ENCODE results near the gene RCN1. TPM values are rescaled to one million over a fixed set of nuclear protein-coding genes. Genes with fewer than 3 reads are reported as not detected.

RCN1 gene
- total RNA-seq, 1 experiment from 2014 or later, result 99.8 TPM

DNA sequence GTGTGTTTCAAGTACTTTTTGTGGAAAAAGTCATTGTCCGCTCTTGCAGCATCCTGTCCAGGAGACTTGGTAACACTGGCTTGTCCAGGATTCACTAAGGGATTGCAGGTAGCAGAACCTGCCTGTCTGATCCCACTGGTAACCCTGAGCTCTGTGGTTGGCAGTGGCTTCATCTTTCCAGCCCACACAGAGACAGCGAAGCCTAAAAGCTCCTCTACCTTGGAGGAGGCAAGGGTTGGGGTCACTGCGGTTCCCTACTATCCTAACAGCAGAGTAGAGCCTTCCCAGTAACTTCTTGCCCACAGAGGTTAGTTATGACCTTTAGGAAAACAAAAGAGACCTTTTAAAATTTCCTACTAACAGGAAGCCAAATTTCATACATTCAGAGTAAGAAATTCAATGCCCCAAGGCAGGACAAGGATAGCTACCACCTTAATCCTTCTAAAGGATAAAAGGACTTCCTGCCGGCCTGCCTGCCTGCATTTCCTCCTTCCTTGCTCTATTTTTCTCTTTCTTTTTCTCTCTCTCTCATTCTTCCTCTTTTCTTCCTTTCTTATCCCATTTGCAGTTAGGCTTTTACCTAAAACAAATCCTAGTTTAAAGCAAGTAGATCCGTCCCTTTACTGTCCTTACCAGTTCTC, 8.4 kb upstream of the RCN1 start:
- Histone ChIP-seq H3K27me3 (ENCODE audit: insufficient read depth, low read length) (no peaks in the 10 kb centered on the region), H3K9me2 (ENCODE audit: insufficient read depth) (no peaks in the 10 kb centered on the region), H3K36me3 (ENCODE audit: control insufficient read depth in 1 of 2, insufficient read depth in 2 of 2, low read length in 2 of 2) (no peaks in the 10 kb centered on the region), H3K9me3 (ENCODE audit: control insufficient read depth in 1 of 2, insufficient read depth in 1 of 2, low read depth in 1 of 2, low read length in 2 of 2) (no peaks in the 10 kb centered on the region), H3K4me2 (ENCODE audit: low read length) (no peak overlapping the region), H3K4me3 (replicated peaks in 1 of 2; ENCODE audit: low read depth in 1 of 2, low read length in 2 of 2) (no peak overlapping the region), H4K20me1 (ENCODE audit: insufficient read depth) (no peaks in the 10 kb centered on the region), H3K79me2 (ENCODE audit: insufficient read depth, low read length) (no peaks in the 10 kb centered on the region), H3K4me1 (ENCODE audit: control insufficient read depth in 1 of 2, insufficient read depth in 2 of 2, low read length in 2 of 2) (peaks cover 1 to 8% of the 10 kb centered on the region in 2 experiments), H3K27ac (ENCODE audit: low read depth, low read length) (no peak overlapping the region), H3K9ac (ENCODE audit: low read length) (no peak overlapping the region), H2AFZ (ENCODE audit: low read depth, low read length, poor library complexity, severe bottlenecking) (no peak overlapping the region)
- TF ChIP-seq ZNF274 (IDR thresholded peaks at IDR 0.05; ENCODE audit: low read depth, low read length) (no peak), FOSL1 (IDR thresholded peaks at IDR 0.05; ENCODE audit: low read depth) (no peak), CBX3 (IDR thresholded peaks at IDR 0.05; ENCODE audit: low read depth) (no peak), SP1 (IDR thresholded peaks at IDR 0.05; ENCODE audit: low read depth) (no peak), SIN3A (IDR thresholded peaks at IDR 0.05; ENCODE audit: low read depth) (no peak), EGR1 (IDR thresholded peaks at IDR 0.05; ENCODE audit: low read depth) (no peak), RAD21 (IDR thresholded peaks at IDR 0.05; ENCODE audit: low read depth) (no peak)
- TF ChIP-seq, protein P1, sequence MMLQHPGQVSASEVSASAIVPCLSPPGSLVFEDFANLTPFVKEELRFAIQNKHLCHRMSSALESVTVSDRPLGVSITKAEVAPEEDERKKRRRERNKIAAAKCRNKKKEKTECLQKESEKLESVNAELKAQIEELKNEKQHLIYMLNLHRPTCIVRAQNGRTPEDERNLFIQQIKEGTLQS (IDR thresholded peaks at IDR 0.05), result no peak
- ChIA-PET CTCF (no interaction called here), RAD21 (ENCODE audit: low non-redundant PET in 1 of 2, low total read pairs in 2 of 2, uncharacterized antibody in 2 of 2, unreplicated experiment in 2 of 2) (no interaction called here), POLR2A (interaction anchor here (1.0 to 1.2 kb wide), 2 partner anchors 8 to 11 kb away, joined by 3 read pairs; partner anchors contain the start of gene RCN1)
- intact Hi-C loops (cut with micrococcal nuclease), result no loop called here
- BruUV-seq (replicated peaks), result no TSS peak
- DNase-seq (ENCODE audit: low read depth, low spot score) (no peak), ATAC-seq (no peak)

DNA sequence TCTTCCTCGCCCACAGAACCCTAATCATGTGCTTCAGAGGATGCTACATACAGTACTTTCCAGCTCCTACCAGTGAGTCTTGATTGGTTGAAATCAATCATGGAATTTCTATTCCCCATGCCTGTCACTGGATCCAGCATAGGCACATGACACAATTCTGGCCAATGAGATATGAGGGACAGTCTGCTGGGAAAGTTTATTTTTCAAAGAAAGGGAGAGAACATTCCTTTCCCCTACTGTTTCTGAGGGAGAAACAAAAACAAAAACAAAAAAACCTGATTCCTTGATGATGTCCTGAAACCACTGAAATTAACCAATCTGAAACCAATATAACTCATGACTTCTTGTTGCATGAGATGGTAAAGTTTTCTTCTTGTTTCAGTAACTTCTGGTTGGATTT, 3.3 kb upstream of the RCN1 start:
- Histone ChIP-seq H3K36me3 (ENCODE audit: control insufficient read depth in 1 of 2, insufficient read depth in 2 of 2, low read length in 2 of 2) (no peaks in the 10 kb centered on the region), H3K9me2 (ENCODE audit: insufficient read depth) (no peaks in the 10 kb centered on the region), H3K4me1 (ENCODE audit: control insufficient read depth in 1 of 2, insufficient read depth in 2 of 2, low read length in 2 of 2) (peaks cover 26 to 40% of the 10 kb centered on the region in 2 experiments), H3K27ac (ENCODE audit: low read depth, low read length) (peak overlapping the region; percentile 29; the same call in 1 of the 2 replicates), H3K9ac (ENCODE audit: low read length) (no peak overlapping the region), H3K27me3 (ENCODE audit: insufficient read depth, low read length) (no peaks in the 10 kb centered on the region), H3K9me3 (ENCODE audit: control insufficient read depth in 1 of 2, insufficient read depth in 1 of 2, low read depth in 1 of 2, low read length in 2 of 2) (no peaks in the 10 kb centered on the region), H3K79me2 (ENCODE audit: insufficient read depth, low read length) (peaks cover 14% of the 10 kb centered on the region), H2AFZ (ENCODE audit: low read depth, low read length, poor library complexity, severe bottlenecking) (peak overlapping the region; percentile 68), H4K20me1 (ENCODE audit: insufficient read depth) (no peaks in the 10 kb centered on the region), H3K4me2 (ENCODE audit: low read length) (peak overlapping the region; percentile 62), H3K4me3 (replicated peaks in 1 of 2; ENCODE audit: low read depth in 1 of 2, low read length in 2 of 2) (peak overlapping the region in 1 of 2 experiments; percentile 3; a peak in 1 of 4 replicates)
- TF ChIP-seq ZFX (IDR thresholded peaks at IDR 0.05), result no peak
- TF ChIP-seq, protein P2, sequence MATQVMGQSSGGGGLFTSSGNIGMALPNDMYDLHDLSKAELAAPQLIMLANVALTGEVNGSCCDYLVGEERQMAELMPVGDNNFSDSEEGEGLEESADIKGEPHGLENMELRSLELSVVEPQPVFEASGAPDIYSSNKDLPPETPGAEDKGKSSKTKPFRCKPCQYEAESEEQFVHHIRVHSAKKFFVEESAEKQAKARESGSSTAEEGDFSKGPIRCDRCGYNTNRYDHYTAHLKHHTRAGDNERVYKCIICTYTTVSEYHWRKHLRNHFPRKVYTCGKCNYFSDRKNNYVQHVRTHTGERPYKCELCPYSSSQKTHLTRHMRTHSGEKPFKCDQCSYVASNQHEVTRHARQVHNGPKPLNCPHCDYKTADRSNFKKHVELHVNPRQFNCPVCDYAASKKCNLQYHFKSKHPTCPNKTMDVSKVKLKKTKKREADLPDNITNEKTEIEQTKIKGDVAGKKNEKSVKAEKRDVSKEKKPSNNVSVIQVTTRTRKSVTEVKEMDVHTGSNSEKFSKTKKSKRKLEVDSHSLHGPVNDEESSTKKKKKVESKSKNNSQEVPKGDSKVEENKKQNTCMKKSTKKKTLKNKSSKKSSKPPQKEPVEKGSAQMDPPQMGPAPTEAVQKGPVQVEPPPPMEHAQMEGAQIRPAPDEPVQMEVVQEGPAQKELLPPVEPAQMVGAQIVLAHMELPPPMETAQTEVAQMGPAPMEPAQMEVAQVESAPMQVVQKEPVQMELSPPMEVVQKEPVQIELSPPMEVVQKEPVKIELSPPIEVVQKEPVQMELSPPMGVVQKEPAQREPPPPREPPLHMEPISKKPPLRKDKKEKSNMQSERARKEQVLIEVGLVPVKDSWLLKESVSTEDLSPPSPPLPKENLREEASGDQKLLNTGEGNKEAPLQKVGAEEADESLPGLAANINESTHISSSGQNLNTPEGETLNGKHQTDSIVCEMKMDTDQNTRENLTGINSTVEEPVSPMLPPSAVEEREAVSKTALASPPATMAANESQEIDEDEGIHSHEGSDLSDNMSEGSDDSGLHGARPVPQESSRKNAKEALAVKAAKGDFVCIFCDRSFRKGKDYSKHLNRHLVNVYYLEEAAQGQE (IDR thresholded peaks at IDR 0.05; ENCODE audit: low read depth), result no peak
- intact Hi-C loops (cut with micrococcal nuclease), result no loop called here
- ChIA-PET CTCF (no interaction called here), RAD21 (ENCODE audit: low non-redundant PET in 1 of 2, low total read pairs in 2 of 2, uncharacterized antibody in 2 of 2, unreplicated experiment in 2 of 2) (no interaction called here), POLR2A (no interaction called here)
- DNase-seq (ENCODE audit: low read depth, low spot score) (no peak), ATAC-seq (no peak)
- no TSS peak for BruUV-seq (replicated peaks)
